HepG2 (cell line): ENCODE measurements around the gene DEDD2. TPM values are rescaled to one million over a fixed set of nuclear protein-coding genes. Genes with fewer than 3 reads are reported as not detected.
A peak's percentile ranks its signal among the peaks of the same experiment; 100 is the strongest.

Experiments
- GABPA ChIP-seq, 2 experiments: IDR thresholded peaks; 2 replicates each; pipeline ENCODE4 v1.6.1; 2011 to 2016; ENCODE audit warnings: low read depth in 2 of 2, low read length in 1 of 2, missing biosample characterization in 1 of 2, missing genetic modification characterization in 1 of 2
- HNRNPK ChIP-seq: fragments of 200-400 bp; formaldehyde crosslinking; IDR thresholded peaks from 2 replicates; pipeline ENCODE4 v1.6.1; 2018; ENCODE audit warnings: low read length, low read depth, moderate library complexity, mild to moderate bottlenecking; ENCODE audit not compliant: poor library complexity, severe bottlenecking
- HNRNPLL ChIP-seq: fragments of 200-400 bp; formaldehyde crosslinking; IDR thresholded peaks from 2 replicates; pipeline ENCODE4 v1.6.1; 2017; ENCODE audit warnings: mild to moderate bottlenecking, low read depth, low read length; ENCODE audit not compliant: poor library complexity, severe bottlenecking
- MED13 ChIP-seq: sonication (generic); formaldehyde crosslinking; IDR thresholded peaks from 2 replicates; pipeline ENCODE4 v1.5.0; 2020; ENCODE audit warnings: missing genetic modification reagents
- MTF2 ChIP-seq: sonication (generic); formaldehyde crosslinking; IDR thresholded peaks from 2 replicates; pipeline ENCODE4 v1.5.0; 2020; ENCODE audit warnings: missing genetic modification reagents, borderline replicate concordance
- PREB ChIP-seq: sonication (generic); formaldehyde crosslinking; IDR thresholded peaks from 2 replicates; pipeline ENCODE4 v1.4.0; 2020; ENCODE audit warnings: missing genetic modification reagents
- ZNF776 ChIP-seq: sonication (generic); formaldehyde crosslinking; IDR thresholded peaks from 2 replicates; pipeline ENCODE4 v1.4.0; 2020; ENCODE audit warnings: mild to moderate bottlenecking, missing genetic modification reagents
- ZNF800 ChIP-seq: sonication (generic); formaldehyde crosslinking; IDR thresholded peaks from 2 replicates; pipeline ENCODE4 v1.4.0; 2020; ENCODE audit warnings: missing genetic modification reagents
- polyA plus RNA-seq, 8 experiments: library from polyadenylated mRNA; depleted of rRNA in 3 of 8; stranded (reverse) in 7 of 8; unstranded in 1 of 8; fragments of >200 nt; fragmentation: Illumina TruSeq in 4 of 8; extraction: Trizol in 4 of 8; gene quantifications; 2 replicates each; pipeline versions ENCODE4 v1.2.1 to v1.2.3, GENCODE V29; 2011 to 2016; ENCODE audit warnings: low read depth in 4 of 8, missing spikeins in 1 of 8, mixed read lengths in 1 of 8; ENCODE audit not compliant: insufficient read depth in 1 of 8
- total RNA-seq, 5 experiments: library from RNA; depleted of rRNA; stranded (reverse); fragments of >200 nt; fragmentation: Illumina TruSeq; extraction: Trizol; gene quantifications; 2 replicates each; pipeline ENCODE4 v1.2.3, GENCODE V29; 2016; ENCODE audit warnings: low read depth in 1 of 5
- TF ChIP-seq, protein P1 (sequence below): sonication (generic); formaldehyde crosslinking; IDR thresholded peaks from 2 replicates; pipeline ENCODE4 v1.5.0; 2020; ENCODE audit warnings: mild to moderate bottlenecking, missing genetic modification reagents, moderate library complexity

Gene DEDD2
- total and polyA plus RNA-seq, 2 of the 13 experiments (the other 11 are each of a cell fraction or from before 2014, with no cell fraction given): 19.2 to 24.7 TPM

- TF ChIP-seq MED13 (CRISPR knock-in tag) (no peak), HNRNPK (peak; percentile 84), HNRNPLL (peak; percentile 71), GABPA (IDR thresholded peaks at IDR 0.05; ENCODE audit: low read depth, low read length) (no peak), GABPA (CRISPR knock-in tag; IDR thresholded peaks at IDR 0.05; ENCODE audit: low read depth) (no peak), MTF2 (CRISPR knock-in tag) (peak; percentile 74; the same call in 1 of the 2 replicates), ZNF776 (0 out of 2 replicates have a peak, but pooled peaks have one; percentile 40), PREB (CRISPR knock-in tag) (no peak), ZNF800 (CRISPR knock-in tag) (0 out of 2 replicates have a peak, but pooled peaks have one; percentile 28)
- TF ChIP-seq, protein P1, sequence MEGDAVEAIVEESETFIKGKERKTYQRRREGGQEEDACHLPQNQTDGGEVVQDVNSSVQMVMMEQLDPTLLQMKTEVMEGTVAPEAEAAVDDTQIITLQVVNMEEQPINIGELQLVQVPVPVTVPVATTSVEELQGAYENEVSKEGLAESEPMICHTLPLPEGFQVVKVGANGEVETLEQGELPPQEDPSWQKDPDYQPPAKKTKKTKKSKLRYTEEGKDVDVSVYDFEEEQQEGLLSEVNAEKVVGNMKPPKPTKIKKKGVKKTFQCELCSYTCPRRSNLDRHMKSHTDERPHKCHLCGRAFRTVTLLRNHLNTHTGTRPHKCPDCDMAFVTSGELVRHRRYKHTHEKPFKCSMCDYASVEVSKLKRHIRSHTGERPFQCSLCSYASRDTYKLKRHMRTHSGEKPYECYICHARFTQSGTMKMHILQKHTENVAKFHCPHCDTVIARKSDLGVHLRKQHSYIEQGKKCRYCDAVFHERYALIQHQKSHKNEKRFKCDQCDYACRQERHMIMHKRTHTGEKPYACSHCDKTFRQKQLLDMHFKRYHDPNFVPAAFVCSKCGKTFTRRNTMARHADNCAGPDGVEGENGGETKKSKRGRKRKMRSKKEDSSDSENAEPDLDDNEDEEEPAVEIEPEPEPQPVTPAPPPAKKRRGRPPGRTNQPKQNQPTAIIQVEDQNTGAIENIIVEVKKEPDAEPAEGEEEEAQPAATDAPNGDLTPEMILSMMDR (CRISPR knock-in tag): peak; percentile 61
Measured at GRCh38 chr19:42176990-42177685, 40.3 kb downstream of the DEDD2 start (continued).
